ENCODE data around the gene CA11. TPM values are rescaled to one million over a fixed set of nuclear protein-coding genes. Genes with fewer than 3 reads are reported as not detected.

Gene CA11
- total RNA-seq, 1 experiment from 2014 or later = 38.2 TPM

GRCh38 chr19:48654299-48655059 is 8.5 kb upstream of the CA11 start:
- ChIA-PET CTCF (interaction anchor here (0.6 kb wide), 1 partner anchor 42 kb away, joined by 4 read pairs; no protein-coding TSS in a partner anchor), POLR2A (ENCODE audit: low non-redundant PET) (no interaction called here)
- peak overlapping the region; percentile 40 for H3K27ac ChIP-seq (ENCODE audit: low read depth, low read length, poor library complexity, severe bottlenecking)
- peaks cover 6% of the 10 kb centered on the region for H3K4me1 ChIP-seq (ENCODE audit: insufficient read depth, low read length, poor library complexity, severe bottlenecking)
- BruUV-seq (replicated peaks) = no TSS peak
- H3K4me3 ChIP-seq (ENCODE audit: low read depth, low read length, poor library complexity, severe bottlenecking) = no peak overlapping the region
- intact Hi-C loops (cut with micrococcal nuclease; ENCODE audit: unreplicated experiment) = no loop called here
- no peaks in the 10 kb centered on the region for H3K9me3 ChIP-seq (ENCODE audit: low read depth, low read length, poor library complexity, severe bottlenecking)
- TF ChIP-seq EZH2 (IDR thresholded peaks at IDR 0.05; ENCODE audit: borderline replicate concordance, low read depth, low read length, poor library complexity, severe bottlenecking) (no peak), CTCF (conservative IDR thresholded peaks at IDR 0.05; ENCODE audit: low read depth, low read length) (no peak)
- no peaks in the 10 kb centered on the region for H3K27me3 ChIP-seq (replicated peaks; ENCODE audit: insufficient read depth, low read depth, low read length, poor library complexity)
- DNase-seq (ENCODE audit: low spot score) = peak; percentile 40
- no peaks in the 10 kb centered on the region for H3K36me3 ChIP-seq (ENCODE audit: insufficient read depth, low read length, poor library complexity, severe bottlenecking)

GRCh38 chr19:48651683-48652048 is 5.7 kb upstream of the CA11 start:
- no peak overlapping the region for H3K27ac ChIP-seq (ENCODE audit: low read depth, low read length, poor library complexity, severe bottlenecking)
- no peak overlapping the region for H3K4me3 ChIP-seq (ENCODE audit: low read depth, low read length, poor library complexity, severe bottlenecking)
- POLR2A ChIA-PET (ENCODE audit: low non-redundant PET) = no interaction called here
- CTCF ChIA-PET = no interaction called here
- no peaks in the 10 kb centered on the region for H3K36me3 ChIP-seq (ENCODE audit: insufficient read depth, low read length, poor library complexity, severe bottlenecking)
- H3K9me3 ChIP-seq (ENCODE audit: low read depth, low read length, poor library complexity, severe bottlenecking) = no peaks in the 10 kb centered on the region
- TF ChIP-seq CTCF (conservative IDR thresholded peaks at IDR 0.05; ENCODE audit: low read depth, low read length) (no peak), EZH2 (IDR thresholded peaks at IDR 0.05; ENCODE audit: borderline replicate concordance, low read depth, low read length, poor library complexity, severe bottlenecking) (no peak)
- H3K4me1 ChIP-seq (ENCODE audit: insufficient read depth, low read length, poor library complexity, severe bottlenecking) = peaks cover 11% of the 10 kb centered on the region
- no TSS peak for BruUV-seq (replicated peaks)
- H3K27me3 ChIP-seq (replicated peaks; ENCODE audit: insufficient read depth, low read depth, low read length, poor library complexity) = no peaks in the 10 kb centered on the region
- DNase-seq (ENCODE audit: low spot score) = no peak
- intact Hi-C loops (cut with micrococcal nuclease; ENCODE audit: unreplicated experiment) = no loop called here

- Histone ChIP-seq H3K9me3 (ENCODE audit: low read depth, low read length, poor library complexity, severe bottlenecking) (no peaks in the 10 kb centered on the region), H3K36me3 (ENCODE audit: insufficient read depth, low read length, poor library complexity, severe bottlenecking) (no peaks in the 10 kb centered on the region), H3K27ac (ENCODE audit: low read depth, low read length, poor library complexity, severe bottlenecking) (no peak overlapping the region), H3K4me3 (ENCODE audit: low read depth, low read length, poor library complexity, severe bottlenecking) (no peak overlapping the region), H3K27me3 (replicated peaks; ENCODE audit: insufficient read depth, low read depth, low read length, poor library complexity) (no peaks in the 10 kb centered on the region), H3K4me1 (ENCODE audit: insufficient read depth, low read length, poor library complexity, severe bottlenecking) (peaks cover 12% of the 10 kb centered on the region)
- ChIA-PET POLR2A (ENCODE audit: low non-redundant PET) (no interaction called here), CTCF (no interaction called here)
- no peak for DNase-seq (ENCODE audit: low spot score)
- no TSS peak for BruUV-seq (replicated peaks)
- intact Hi-C loops (cut with micrococcal nuclease; ENCODE audit: unreplicated experiment) = no loop called here
- no peak for TF ChIP-seq CTCF (conservative IDR thresholded peaks at IDR 0.05; ENCODE audit: low read depth, low read length)
- TF ChIP-seq EZH2 (IDR thresholded peaks at IDR 0.05; ENCODE audit: borderline replicate concordance, low read depth, low read length, poor library complexity, severe bottlenecking) = no peak
These were observed 5.1 kb upstream of the CA11 start for GRCh38 chr19:48650974-48651682.

All from A673 (cell line).